HepG2 (cell line): ENCODE results near the gene ZNF276. TPM values are rescaled to one million over a fixed set of nuclear protein-coding genes. Genes with fewer than 3 reads are reported as not detected.

Source experiments
- HMG20B ChIP-seq: conservative IDR thresholded peaks from 2 replicates; pipeline ENCODE4 v1.6.1; 2016; ENCODE audit warnings: missing genetic modification reagents, missing compliant biosample characterization
- HMGXB4 ChIP-seq, 2 experiments: sonication (generic) in 1 of 2; formaldehyde crosslinking in 1 of 2; IDR thresholded peaks; 2 replicates each; pipeline versions ENCODE4 v1.4.0 to v1.6.1; 2018 to 2020; ENCODE audit warnings: missing genetic modification reagents in 2 of 2, borderline replicate concordance in 1 of 2, low read depth in 1 of 2, mild to moderate bottlenecking in 1 of 2, missing biosample characterization in 1 of 2
- HNRNPL ChIP-seq: fragments of 200-400 bp; formaldehyde crosslinking; IDR thresholded peaks from 2 replicates; pipeline ENCODE4 v1.6.1; 2017; ENCODE audit warnings: mild to moderate bottlenecking, low read depth, low read length
- KLF11 ChIP-seq: IDR thresholded peaks from 2 replicates; pipeline ENCODE4 v1.6.1; 2016; ENCODE audit warnings: missing compliant biosample characterization
- MAF1 ChIP-seq: sonication (generic); formaldehyde crosslinking; IDR thresholded peaks from 2 replicates; pipeline ENCODE4 v1.5.0; 2020; ENCODE audit warnings: missing genetic modification reagents, borderline replicate concordance
- POLR2G ChIP-seq: fragments of 200-400 bp; formaldehyde crosslinking; IDR thresholded peaks from 2 replicates; pipeline ENCODE4 v1.6.1; 2018; ENCODE audit warnings: mild to moderate bottlenecking, low read depth, low read length, moderate library complexity
- PRMT3 ChIP-seq: sonication (generic); formaldehyde crosslinking; IDR thresholded peaks from 2 replicates; pipeline ENCODE4 v1.8.1; 2022; ENCODE audit warnings: low read depth, mild to moderate bottlenecking, moderate library complexity, missing genetic modification reagents, borderline replicate concordance
- SATB2 ChIP-seq: sonication (generic); formaldehyde crosslinking; IDR thresholded peaks from 2 replicates; pipeline ENCODE4 v1.5.0; 2020; ENCODE audit warnings: missing genetic modification reagents
- SMARCC2 ChIP-seq: fragments of 450-650 bp; IDR thresholded peaks from 2 replicates; pipeline ENCODE4 v1.6.1; 2017; ENCODE audit warnings: antibody characterized with exemption, mild to moderate bottlenecking
- TRAFD1 ChIP-seq: sonication (generic); formaldehyde crosslinking; IDR thresholded peaks from 2 replicates; pipeline ENCODE4 v1.5.1; 2020; ENCODE audit warnings: missing genetic modification reagents, mild to moderate bottlenecking, borderline replicate concordance
- ZNF407 ChIP-seq: sonication (generic); formaldehyde crosslinking; IDR thresholded peaks from one replicate; pipeline ENCODE4 v1.5.1; 2020; ENCODE audit warnings: mild to moderate bottlenecking, missing genetic modification reagents; ENCODE audit errors: not compliant biosample characterization
- ZNF687 ChIP-seq: sonication (generic); formaldehyde crosslinking; IDR thresholded peaks from 2 replicates; pipeline ENCODE4 v1.5.1; 2020; ENCODE audit warnings: mild to moderate bottlenecking, missing genetic modification reagents, moderate library complexity
- polyA plus RNA-seq, 8 experiments: library from polyadenylated mRNA; depleted of rRNA in 3 of 8; stranded (reverse) in 7 of 8; unstranded in 1 of 8; fragments of >200 nt; fragmentation: Illumina TruSeq in 4 of 8; extraction: Trizol in 4 of 8; gene quantifications; 2 replicates each; pipeline versions ENCODE4 v1.2.1 to v1.2.3, GENCODE V29; 2011 to 2016; ENCODE audit warnings: low read depth in 4 of 8, missing spikeins in 1 of 8, mixed read lengths in 1 of 8; ENCODE audit not compliant: insufficient read depth in 1 of 8
- total RNA-seq, 5 experiments: library from RNA; depleted of rRNA; stranded (reverse); fragments of >200 nt; fragmentation: Illumina TruSeq; extraction: Trizol; gene quantifications; 2 replicates each; pipeline ENCODE4 v1.2.3, GENCODE V29; 2016; ENCODE audit warnings: low read depth in 1 of 5

Gene ZNF276
- total and polyA plus RNA-seq, 2 of the 13 experiments (the other 11 are each of a cell fraction or from before 2014, with no cell fraction given), result 17.7 to 18.0 TPM

- TF ChIP-seq ZNF407 (CRISPR knock-in tag), result no peak
- TF ChIP-seq KLF11, result no peak
- TF ChIP-seq TRAFD1 (CRISPR knock-in tag), result no peak
- no peak for TF ChIP-seq HNRNPL
- no peak for TF ChIP-seq SMARCC2
- no peak for TF ChIP-seq HMGXB4 (CRISPR knock-in tag; IDR thresholded peaks at IDR 0.05; ENCODE audit: borderline replicate concordance in 1 of 2, low read depth in 1 of 2)
- peak; percentile 47; the same call in 1 of the 2 replicates for TF ChIP-seq POLR2G
- TF ChIP-seq SATB2 (CRISPR knock-in tag), result no peak
- no peak; the same call in 1 of the 2 replicates for TF ChIP-seq ZNF687
- no peak for TF ChIP-seq PRMT3
- TF ChIP-seq MAF1, result no peak
- TF ChIP-seq HMG20B (CRISPR knock-in tag), result no peak
Observed at GRCh38 chr16:89741342-89742014, 20.1 kb downstream of the ZNF276 start (continued).
